Measurements from ENCODE around the gene RNF103. TPM values are rescaled to one million over a fixed set of nuclear protein-coding genes. Genes with fewer than 3 reads are reported as not detected.

The RNF103 gene
- total and polyA plus RNA-seq, 2 donors, result 9.7 to 22.0 TPM

DNA sequence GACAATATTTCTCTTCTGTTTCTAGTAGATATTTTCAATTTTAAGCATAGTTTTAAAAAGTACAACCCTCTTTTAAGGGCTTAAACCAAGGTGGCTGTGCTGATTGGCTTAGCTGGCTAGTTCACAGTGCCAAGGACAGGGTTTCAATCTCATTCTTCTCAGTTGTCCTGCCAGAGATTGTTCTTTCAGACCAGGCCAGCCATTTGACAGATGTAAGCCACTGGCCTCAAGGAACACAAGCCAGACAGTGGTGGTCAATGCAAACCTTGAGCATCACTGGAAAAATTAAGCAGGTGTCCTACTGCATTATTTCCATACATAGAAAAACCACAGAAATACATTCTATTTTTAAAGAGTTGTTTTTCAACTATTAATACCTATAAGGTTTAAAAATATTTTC is 5.9 kb downstream of the RNF103 start:
- DNase-seq (ENCODE audit: low read depth in 6 of 9, low spot score in 9 of 9), result no peak
- H3K4me3 ChIP-seq (ENCODE audit: low read length in 2 of 2), result no peak overlapping the region
- peaks cover 0 to 3% of the 10 kb centered on the region in 2 donors for H3K4me1 ChIP-seq (ENCODE audit: control insufficient read depth in 2 of 2, insufficient read depth in 2 of 2, low read length in 2 of 2)
- no peaks in the 10 kb centered on the region for H3K9me3 ChIP-seq (ENCODE audit: control insufficient read depth in 2 of 2, insufficient read depth in 1 of 2, low read length in 1 of 2)
- H3K27me3 ChIP-seq (ENCODE audit: control insufficient read depth in 2 of 2, insufficient read depth in 1 of 2, low read length in 1 of 2), result no peaks in the 10 kb centered on the region
- peaks cover 13 to 34% of the 10 kb centered on the region in 2 donors for H3K36me3 ChIP-seq (ENCODE audit: control insufficient read depth in 2 of 2, insufficient read depth in 2 of 2, low read length in 1 of 2)
- no peak overlapping the region for H3K27ac ChIP-seq (ENCODE audit: low read depth in 1 of 2, low read length in 1 of 2)

DNA sequence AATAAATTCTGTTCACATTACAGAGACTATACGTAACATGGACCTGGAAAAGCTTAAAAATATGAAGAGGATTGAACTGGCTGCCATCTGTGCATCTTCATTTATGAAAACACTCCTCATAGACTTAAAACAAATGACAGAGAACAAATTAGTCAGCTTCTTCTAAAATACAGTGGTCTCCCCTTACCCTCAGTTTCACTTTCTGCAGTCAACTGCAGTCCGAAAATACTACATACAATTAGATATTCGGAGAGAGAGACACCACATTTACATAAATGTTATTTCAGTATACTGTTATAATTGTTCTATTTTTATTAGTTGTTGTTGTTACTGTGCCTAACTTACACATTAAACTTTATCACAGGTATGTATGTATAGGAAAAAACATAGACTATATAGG is 6.5 kb downstream of the RNF103 start:
- WGBS, result over 99% methylated on average over 3 of the region's 3 CpGs
- DNase-seq (ENCODE audit: low read depth in 6 of 9, low spot score in 9 of 9), result no peak
- no peaks in the 10 kb centered on the region for H3K27me3 ChIP-seq (ENCODE audit: control insufficient read depth in 2 of 2, insufficient read depth in 1 of 2, low read length in 1 of 2)
- peaks cover 13 to 34% of the 10 kb centered on the region in 2 donors for H3K36me3 ChIP-seq (ENCODE audit: control insufficient read depth in 2 of 2, insufficient read depth in 2 of 2, low read length in 1 of 2)
- no peaks in the 10 kb centered on the region for H3K4me1 ChIP-seq (ENCODE audit: control insufficient read depth in 2 of 2, insufficient read depth in 2 of 2, low read length in 2 of 2)
- H3K27ac ChIP-seq (ENCODE audit: low read depth in 1 of 2, low read length in 1 of 2), result no peak overlapping the region
- no peaks in the 10 kb centered on the region for H3K9me3 ChIP-seq (ENCODE audit: control insufficient read depth in 2 of 2, insufficient read depth in 1 of 2, low read length in 1 of 2)
- no peak overlapping the region for H3K4me3 ChIP-seq (ENCODE audit: low read length in 2 of 2)

DNA sequence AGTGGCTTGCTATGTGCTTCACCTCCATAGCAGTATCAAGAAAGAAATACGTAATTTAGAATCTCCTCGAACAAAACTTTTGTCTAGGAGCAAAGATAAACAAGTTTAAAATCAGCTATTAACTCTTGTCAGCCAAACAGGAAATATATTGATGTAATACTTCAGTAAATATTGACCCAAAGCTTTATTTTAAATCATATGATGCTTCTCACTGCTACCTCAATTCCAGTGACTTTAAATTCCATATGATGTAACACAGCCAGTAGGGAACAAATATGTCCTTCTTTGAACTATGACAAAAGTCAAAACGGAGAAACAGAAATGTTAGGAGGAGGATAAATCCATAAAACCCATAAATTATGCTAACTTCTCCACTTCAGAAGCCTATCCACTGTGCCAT is 7.2 kb downstream of the RNF103 start:
- no peak for DNase-seq (ENCODE audit: low read depth in 6 of 9, low spot score in 9 of 9)
- 98% methylated on average over 3 of the region's 3 CpGs for WGBS
- peaks cover 13 to 34% of the 10 kb centered on the region in 2 donors for H3K36me3 ChIP-seq (ENCODE audit: control insufficient read depth in 2 of 2, insufficient read depth in 2 of 2, low read length in 1 of 2)
- no peaks in the 10 kb centered on the region for H3K9me3 ChIP-seq (ENCODE audit: control insufficient read depth in 2 of 2, insufficient read depth in 1 of 2, low read length in 1 of 2)
- H3K27ac ChIP-seq (ENCODE audit: low read depth in 1 of 2, low read length in 1 of 2), result no peak overlapping the region
- no peaks in the 10 kb centered on the region for H3K27me3 ChIP-seq (ENCODE audit: control insufficient read depth in 2 of 2, insufficient read depth in 1 of 2, low read length in 1 of 2)
- no peak overlapping the region for H3K4me3 ChIP-seq (ENCODE audit: low read length in 2 of 2)
- no peaks in the 10 kb centered on the region for H3K4me1 ChIP-seq (ENCODE audit: control insufficient read depth in 2 of 2, insufficient read depth in 2 of 2, low read length in 2 of 2)

DNA sequence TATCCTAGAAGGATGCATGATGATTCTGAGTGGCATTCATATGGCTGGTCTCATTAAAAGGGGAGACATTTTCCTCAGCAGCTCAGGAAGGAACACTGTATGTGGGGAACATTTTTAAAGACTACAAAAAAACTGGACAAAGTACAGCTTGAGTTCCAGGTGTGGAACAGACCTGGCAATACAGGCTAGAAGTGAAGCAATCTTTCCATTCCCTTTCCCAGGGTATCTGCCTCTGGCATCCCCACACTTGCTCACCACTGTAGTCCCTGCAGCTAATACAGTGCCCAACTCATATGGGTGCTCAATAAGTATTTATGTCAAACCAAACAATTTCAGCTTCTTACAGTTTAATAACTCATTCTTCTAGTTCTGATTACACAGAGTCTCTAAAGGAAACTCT is 8.1 kb downstream of the RNF103 start:
- H3K36me3 ChIP-seq (ENCODE audit: control insufficient read depth in 2 of 2, insufficient read depth in 2 of 2, low read length in 1 of 2), result peaks cover 13 to 39% of the 10 kb centered on the region in 2 donors
- H3K27me3 ChIP-seq (ENCODE audit: control insufficient read depth in 2 of 2, insufficient read depth in 1 of 2, low read length in 1 of 2), result no peaks in the 10 kb centered on the region
- no peaks in the 10 kb centered on the region for H3K9me3 ChIP-seq (ENCODE audit: control insufficient read depth in 2 of 2, insufficient read depth in 1 of 2, low read length in 1 of 2)
- H3K27ac ChIP-seq (ENCODE audit: low read depth in 1 of 2, low read length in 1 of 2), result no peak overlapping the region
- no peaks in the 10 kb centered on the region for H3K4me1 ChIP-seq (ENCODE audit: control insufficient read depth in 2 of 2, insufficient read depth in 2 of 2, low read length in 2 of 2)
- H3K4me3 ChIP-seq (ENCODE audit: low read length in 2 of 2), result no peak overlapping the region
- DNase-seq (ENCODE audit: low read depth in 6 of 9, low spot score in 9 of 9), result no peak

DNA sequence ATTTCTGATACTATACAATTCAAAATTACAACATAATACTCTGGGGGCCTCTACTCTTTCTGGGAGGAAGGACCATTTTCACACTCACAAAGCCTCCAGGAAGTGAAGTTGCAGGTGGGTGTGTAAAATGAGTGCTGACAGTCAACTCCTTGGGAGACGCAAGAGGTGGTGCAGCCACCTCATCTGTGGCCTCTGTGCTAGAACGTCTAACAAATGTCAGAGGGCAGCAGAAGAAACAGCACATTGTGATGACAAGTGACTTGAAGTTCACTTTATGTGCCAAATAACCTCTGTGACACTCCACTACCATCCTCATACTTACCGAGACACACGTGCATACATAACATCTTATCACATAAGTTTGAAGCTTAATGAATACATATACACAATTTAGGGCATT is 10.2 kb downstream of the RNF103 start:
- DNase-seq (ENCODE audit: low read depth in 6 of 9, low spot score in 9 of 9), result no peak
- Histone ChIP-seq H3K4me3 (ENCODE audit: low read length in 2 of 2) (no peak overlapping the region), H3K27me3 (ENCODE audit: control insufficient read depth in 2 of 2, insufficient read depth in 1 of 2, low read length in 1 of 2) (no peaks in the 10 kb centered on the region), H3K4me1 (ENCODE audit: control insufficient read depth in 2 of 2, insufficient read depth in 2 of 2, low read length in 2 of 2) (no peaks in the 10 kb centered on the region), H3K27ac (ENCODE audit: low read depth in 1 of 2, low read length in 1 of 2) (peak overlapping the region in 1 of 2 donors; percentile 27), H3K36me3 (ENCODE audit: control insufficient read depth in 2 of 2, insufficient read depth in 2 of 2, low read length in 1 of 2) (peaks cover 19 to 39% of the 10 kb centered on the region in 2 donors), H3K9me3 (ENCODE audit: control insufficient read depth in 2 of 2, insufficient read depth in 1 of 2, low read length in 1 of 2) (no peaks in the 10 kb centered on the region)
- 93% methylated on average over 4 of the region's 4 CpGs for WGBS

DNA sequence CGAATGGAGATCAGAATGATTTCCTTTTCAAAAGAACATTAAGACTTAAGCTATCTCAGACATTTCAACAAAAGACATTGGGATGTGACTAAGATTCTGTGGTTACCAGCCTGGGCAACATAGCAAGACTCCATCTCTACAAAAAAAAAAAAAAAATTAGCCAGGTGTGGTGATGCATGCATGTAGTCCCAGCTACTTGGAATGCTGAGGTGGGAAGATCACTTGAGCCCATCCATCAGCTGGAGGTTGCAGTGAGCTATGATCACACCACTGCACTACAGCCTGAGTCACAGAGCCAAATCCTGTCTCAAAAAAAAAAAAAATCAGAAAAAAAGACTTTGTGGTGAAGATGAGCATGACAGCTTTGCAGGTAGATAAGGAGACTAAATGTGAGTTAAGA is 12.8 kb downstream of the RNF103 start:
- H3K36me3 ChIP-seq (ENCODE audit: control insufficient read depth in 2 of 2, insufficient read depth in 2 of 2, low read length in 1 of 2), result peaks cover 23 to 26% of the 10 kb centered on the region in 2 donors
- H3K4me3 ChIP-seq (ENCODE audit: low read length in 2 of 2), result no peak overlapping the region
- no peaks in the 10 kb centered on the region for H3K9me3 ChIP-seq (ENCODE audit: control insufficient read depth in 2 of 2, insufficient read depth in 1 of 2, low read length in 1 of 2)
- no peak for DNase-seq (ENCODE audit: low read depth in 6 of 9, low spot score in 9 of 9)
- WGBS, result 97% methylated on average over 1 of the region's 1 CpG
- H3K27me3 ChIP-seq (ENCODE audit: control insufficient read depth in 2 of 2, insufficient read depth in 1 of 2, low read length in 1 of 2), result no peaks in the 10 kb centered on the region
- H3K4me1 ChIP-seq (ENCODE audit: control insufficient read depth in 2 of 2, insufficient read depth in 2 of 2, low read length in 2 of 2), result no peaks in the 10 kb centered on the region
- H3K27ac ChIP-seq (ENCODE audit: low read depth in 1 of 2, low read length in 1 of 2), result no peak overlapping the region

DNA sequence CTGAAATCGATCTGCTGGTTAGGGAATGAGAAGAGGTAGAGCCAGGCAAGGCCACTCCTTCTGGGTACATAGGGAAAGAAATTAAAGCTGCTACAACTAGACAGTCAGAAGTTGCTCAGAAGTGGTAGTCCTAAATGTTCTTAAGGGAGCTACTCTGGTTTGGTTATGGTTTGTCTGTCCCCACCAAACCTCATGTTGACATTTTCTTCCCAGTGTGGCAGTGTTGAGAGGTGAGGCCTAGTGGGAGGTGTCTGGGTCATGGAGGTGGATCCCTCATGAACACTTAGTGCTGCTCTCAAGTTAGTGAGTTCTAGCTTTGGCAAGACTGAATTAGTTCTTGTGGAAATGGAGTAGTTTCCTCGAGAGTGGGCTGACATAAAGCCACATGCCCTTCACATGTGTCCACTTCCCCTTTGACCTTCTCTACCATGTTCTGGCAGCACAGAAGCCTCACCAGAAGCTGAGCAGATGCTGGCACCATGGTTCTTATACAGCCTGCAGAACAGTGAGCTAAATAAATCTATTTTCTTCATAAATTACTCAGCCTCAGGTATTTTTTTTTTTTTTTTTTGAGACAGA is 14.7 kb downstream of the RNF103 start:
- no peak for DNase-seq (ENCODE audit: low read depth in 6 of 9, low spot score in 9 of 9)
- WGBS, result 94% methylated on average over 2 of the region's 2 CpGs
- H3K9me3 ChIP-seq (ENCODE audit: control insufficient read depth in 2 of 2, insufficient read depth in 1 of 2, low read length in 1 of 2), result no peaks in the 10 kb centered on the region
- no peaks in the 10 kb centered on the region for H3K4me1 ChIP-seq (ENCODE audit: control insufficient read depth in 2 of 2, insufficient read depth in 2 of 2, low read length in 2 of 2)
- no peak overlapping the region for H3K4me3 ChIP-seq (ENCODE audit: low read length in 2 of 2)
- H3K27me3 ChIP-seq (ENCODE audit: control insufficient read depth in 2 of 2, insufficient read depth in 1 of 2, low read length in 1 of 2), result no peaks in the 10 kb centered on the region
- peaks cover 17 to 30% of the 10 kb centered on the region in 2 donors for H3K36me3 ChIP-seq (ENCODE audit: control insufficient read depth in 2 of 2, insufficient read depth in 2 of 2, low read length in 1 of 2)
- H3K27ac ChIP-seq (ENCODE audit: low read depth in 1 of 2, low read length in 1 of 2), result no peak overlapping the region

DNA sequence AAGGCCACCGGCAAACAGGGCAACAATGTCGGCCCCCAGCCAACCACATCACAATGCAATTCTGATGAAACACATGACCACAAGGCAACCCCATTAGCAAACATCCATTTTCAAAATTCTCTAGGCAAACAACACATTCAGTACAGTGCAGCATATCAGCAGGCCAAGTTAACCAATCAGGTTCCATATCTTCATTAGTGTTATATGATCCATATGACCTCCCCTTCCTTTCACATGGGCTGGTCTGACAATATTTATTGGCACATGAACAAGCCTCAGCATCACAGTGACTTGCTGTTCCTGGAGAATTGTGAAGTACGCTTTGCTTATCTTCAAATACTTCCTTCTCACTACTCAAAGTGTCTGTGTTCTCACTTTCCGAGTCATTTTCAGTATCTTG is 19.8 kb downstream of the RNF103 start:
- H3K9me3 ChIP-seq (ENCODE audit: control insufficient read depth in 2 of 2, insufficient read depth in 1 of 2, low read length in 1 of 2), result no peaks in the 10 kb centered on the region
- H3K27me3 ChIP-seq (ENCODE audit: control insufficient read depth in 2 of 2, insufficient read depth in 1 of 2, low read length in 1 of 2), result no peaks in the 10 kb centered on the region
- WGBS, result 98% methylated on average over 4 of the region's 4 CpGs
- H3K36me3 ChIP-seq (ENCODE audit: control insufficient read depth in 2 of 2, insufficient read depth in 2 of 2, low read length in 1 of 2), result peaks cover 16 to 21% of the 10 kb centered on the region in 2 donors
- H3K4me3 ChIP-seq (ENCODE audit: low read length in 2 of 2), result no peak overlapping the region
- no peaks in the 10 kb centered on the region for H3K4me1 ChIP-seq (ENCODE audit: control insufficient read depth in 2 of 2, insufficient read depth in 2 of 2, low read length in 2 of 2)
- no peak for DNase-seq (ENCODE audit: low read depth in 6 of 9, low spot score in 9 of 9)
- H3K27ac ChIP-seq (ENCODE audit: low read depth in 1 of 2, low read length in 1 of 2), result no peak overlapping the region

DNA sequence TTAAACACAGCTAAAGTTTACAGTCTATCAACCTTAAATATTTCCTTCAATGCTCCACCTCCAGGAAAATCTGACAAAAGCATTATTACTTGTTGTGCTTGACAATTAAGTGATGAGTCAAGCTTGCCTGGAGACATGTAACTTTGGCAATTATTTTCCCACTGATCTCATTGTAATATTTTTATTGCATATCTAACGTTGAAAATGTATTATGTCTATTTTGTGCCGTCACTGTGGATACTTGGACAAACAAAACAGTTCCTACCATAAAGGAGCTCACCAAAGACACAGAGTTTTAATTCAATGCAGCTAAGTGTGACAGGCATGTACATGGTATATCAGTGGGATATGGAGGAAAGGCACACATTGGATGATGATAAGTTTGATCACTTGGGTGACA is 24.7 kb downstream of the RNF103 start:
- no peaks in the 10 kb centered on the region for H3K4me1 ChIP-seq (ENCODE audit: control insufficient read depth in 2 of 2, insufficient read depth in 2 of 2, low read length in 2 of 2)
- H3K36me3 ChIP-seq (ENCODE audit: control insufficient read depth in 2 of 2, insufficient read depth in 2 of 2, low read length in 1 of 2), result peaks cover 0 to 4% of the 10 kb centered on the region in 2 donors
- 94% methylated on average over 2 of the region's 2 CpGs for WGBS
- H3K9me3 ChIP-seq (ENCODE audit: control insufficient read depth in 2 of 2, insufficient read depth in 1 of 2, low read length in 1 of 2), result no peaks in the 10 kb centered on the region
- no peaks in the 10 kb centered on the region for H3K27me3 ChIP-seq (ENCODE audit: control insufficient read depth in 2 of 2, insufficient read depth in 1 of 2, low read length in 1 of 2)
- H3K27ac ChIP-seq (ENCODE audit: low read depth in 1 of 2, low read length in 1 of 2), result no peak overlapping the region
- no peak overlapping the region for H3K4me3 ChIP-seq (ENCODE audit: low read length in 2 of 2)
- DNase-seq (ENCODE audit: low read depth in 6 of 9, low spot score in 9 of 9), result no peak

DNA sequence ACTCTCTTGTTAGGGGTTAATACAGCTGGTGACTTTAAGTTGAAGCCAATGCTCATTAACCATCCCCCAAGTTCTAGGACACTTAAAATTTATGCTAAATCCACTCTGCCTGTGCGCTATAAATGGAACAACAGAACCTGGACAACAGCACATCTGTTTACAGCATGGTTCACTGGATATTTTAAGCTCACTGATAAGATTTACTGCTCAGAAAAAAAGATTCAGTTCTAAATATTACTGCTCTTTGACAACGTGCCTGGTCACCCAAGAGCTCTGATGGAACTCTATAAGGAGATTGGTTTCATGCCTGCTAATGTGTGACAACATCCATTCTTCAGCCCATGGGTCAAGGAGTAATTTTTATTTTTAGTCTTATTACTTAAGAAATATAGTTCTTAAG is 27.5 kb downstream of the RNF103 start:
- Histone ChIP-seq H3K27me3 (ENCODE audit: control insufficient read depth in 2 of 2, insufficient read depth in 1 of 2, low read length in 1 of 2) (no peaks in the 10 kb centered on the region), H3K9me3 (ENCODE audit: control insufficient read depth in 2 of 2, insufficient read depth in 1 of 2, low read length in 1 of 2) (no peaks in the 10 kb centered on the region), H3K36me3 (ENCODE audit: control insufficient read depth in 2 of 2, insufficient read depth in 2 of 2, low read length in 1 of 2) (no peaks in the 10 kb centered on the region), H3K4me3 (ENCODE audit: low read length in 2 of 2) (no peak overlapping the region), H3K27ac (ENCODE audit: low read depth in 1 of 2, low read length in 1 of 2) (no peak overlapping the region), H3K4me1 (ENCODE audit: control insufficient read depth in 2 of 2, insufficient read depth in 2 of 2, low read length in 2 of 2) (no peaks in the 10 kb centered on the region)
- no peak for DNase-seq (ENCODE audit: low read depth in 6 of 9, low spot score in 9 of 9)
- 49% methylated on average over 2 of the region's 2 CpGs for WGBS

Data from thymus (tissue), 11 donors.